Fibroblast of skin of scalp (primary cell): Measurements from ENCODE around the gene BIRC6.
"Not testable (repeated sequence)": the region's sequence is repeated elsewhere in the genome, so short reads cannot be mapped to it uniquely, and the experiment has no call there.

Experiments
- DNase-seq: peaks from one replicate; pipeline ENCODE4 v3.0.0-alpha.2; 2013

The BIRC6 gene

DNA sequence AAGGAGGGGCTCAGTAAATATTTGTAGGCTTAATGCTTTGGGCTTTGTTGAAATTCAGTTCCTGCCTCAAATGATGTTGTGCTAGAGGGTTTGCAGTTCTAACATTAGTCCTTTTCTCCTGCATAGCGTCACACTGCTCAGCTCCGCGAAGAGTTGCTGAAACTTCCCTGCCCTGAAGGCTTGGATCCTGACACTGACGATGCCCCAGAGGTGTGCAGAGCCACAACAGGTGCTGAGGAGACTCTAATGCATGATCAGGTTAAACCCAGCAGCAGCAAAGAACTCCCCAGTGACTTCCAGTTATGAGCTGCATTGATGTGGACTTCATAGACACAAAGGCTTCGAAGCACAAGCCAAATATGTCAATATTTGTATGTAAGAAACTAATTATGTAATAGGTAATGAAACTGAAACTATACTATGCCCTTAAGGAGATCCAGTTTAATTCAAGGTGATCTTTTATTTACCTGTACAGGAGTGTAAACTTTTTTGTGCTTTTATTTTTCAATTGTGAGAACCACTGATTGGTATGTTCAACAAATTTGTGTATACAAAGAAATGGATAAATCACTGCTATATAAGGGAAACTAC, 260.9 kb downstream of the BIRC6 start:
- DNase-seq = no peak

DNA sequence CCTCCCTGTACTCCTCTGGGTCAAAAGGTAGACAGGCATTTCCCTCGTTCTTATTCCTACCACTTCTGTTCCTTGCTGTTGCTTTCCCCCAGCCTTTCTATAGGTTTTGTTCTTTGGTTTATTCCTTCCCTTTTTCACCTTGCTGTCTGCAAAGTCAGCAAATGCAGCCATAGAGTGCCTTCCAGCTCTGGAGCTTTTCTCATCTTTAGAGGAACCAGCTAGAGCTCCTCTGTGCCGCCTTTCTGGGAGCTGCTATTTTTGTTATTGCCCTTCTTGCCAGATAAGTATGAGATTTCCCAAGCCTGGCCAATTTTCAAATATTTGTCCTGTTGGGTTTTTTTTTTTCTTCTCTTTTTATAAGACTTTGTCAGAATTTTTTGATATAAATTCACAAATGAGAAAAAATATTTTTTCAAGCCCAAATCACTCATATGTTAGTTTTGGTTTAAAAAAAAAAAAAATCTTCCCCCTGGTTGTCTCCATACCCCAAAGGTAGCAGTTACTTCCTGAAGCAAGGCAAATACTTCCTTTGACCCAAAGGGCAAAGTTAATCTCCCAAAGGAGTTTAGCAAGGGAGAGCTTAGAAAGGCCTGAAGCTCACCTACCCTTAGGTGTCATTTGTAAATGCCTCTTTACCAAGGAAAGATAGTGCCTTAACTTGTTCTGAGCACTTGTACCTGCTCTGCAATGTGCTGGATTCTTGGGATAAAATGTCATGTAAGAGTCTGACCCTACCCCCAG, 265.9 kb downstream of the BIRC6 start:
- no peak for DNase-seq

DNA sequence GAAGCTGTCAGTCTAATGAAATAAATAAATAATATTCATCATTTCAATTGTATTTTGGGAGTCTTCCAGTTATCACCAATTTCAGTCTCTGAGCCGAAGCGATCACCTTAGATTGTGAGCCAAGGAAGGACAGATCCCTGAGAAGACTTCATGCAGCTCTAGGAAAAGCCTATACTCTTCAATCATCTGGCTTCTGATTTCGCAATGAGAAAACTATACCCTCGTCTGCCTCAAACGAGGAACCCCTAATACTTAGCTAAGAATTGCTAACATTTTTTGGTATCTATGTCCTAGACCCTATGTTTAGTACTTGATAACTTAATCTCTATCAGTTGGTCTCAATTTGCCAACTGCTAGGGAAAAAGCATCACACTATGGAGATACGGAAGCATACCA, 266.5 kb downstream of the BIRC6 start:
- DNase-seq = no peak

DNA sequence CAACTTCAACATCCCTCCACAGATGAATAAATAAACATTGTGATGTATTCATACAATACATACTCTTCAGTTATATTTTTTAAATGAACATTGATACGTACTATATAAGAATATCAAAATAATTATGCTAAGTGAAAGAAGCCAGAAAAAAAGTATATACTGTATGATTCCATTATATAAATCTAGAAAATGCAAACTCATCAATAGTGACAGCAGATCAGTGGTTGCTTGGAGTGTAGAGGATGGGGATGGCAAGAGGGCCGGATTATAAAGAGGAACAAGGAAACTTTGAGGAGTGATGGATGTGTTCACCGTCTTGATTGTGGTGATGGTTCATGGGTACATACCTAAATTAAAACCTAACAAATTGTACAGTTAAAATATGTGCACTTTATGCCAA, 268.0 kb downstream of the BIRC6 start:
- no peak for DNase-seq

DNA sequence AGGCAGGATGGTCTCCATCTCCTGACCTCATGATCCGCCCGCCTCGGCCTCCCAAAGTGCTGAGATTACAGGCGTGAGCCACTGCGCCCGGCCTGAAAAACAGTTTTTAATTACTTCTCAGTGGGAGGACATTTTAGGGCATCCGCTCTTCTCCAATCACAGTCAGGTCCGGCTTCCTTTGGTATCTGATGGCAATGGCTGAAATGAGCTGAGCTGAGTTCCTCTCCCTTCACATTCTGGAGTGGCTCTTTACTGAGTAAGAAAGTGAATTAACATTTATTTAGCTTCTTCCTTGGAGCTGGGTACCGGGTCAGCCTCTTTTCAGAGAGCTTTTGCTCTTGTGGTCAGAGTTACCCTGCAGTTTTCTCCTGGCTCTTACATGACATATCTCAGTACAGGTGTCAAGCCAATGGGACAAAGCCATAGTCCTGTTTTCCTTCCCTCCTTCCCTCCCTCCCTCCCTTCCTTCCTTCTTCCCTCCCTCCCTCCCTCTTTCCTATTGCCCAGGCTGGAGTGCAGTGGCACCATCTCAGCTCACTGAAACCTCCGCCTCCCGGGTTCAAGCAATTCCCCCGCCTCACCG, 269.9 kb downstream of the BIRC6 start:
- DNase-seq = no peak

DNA sequence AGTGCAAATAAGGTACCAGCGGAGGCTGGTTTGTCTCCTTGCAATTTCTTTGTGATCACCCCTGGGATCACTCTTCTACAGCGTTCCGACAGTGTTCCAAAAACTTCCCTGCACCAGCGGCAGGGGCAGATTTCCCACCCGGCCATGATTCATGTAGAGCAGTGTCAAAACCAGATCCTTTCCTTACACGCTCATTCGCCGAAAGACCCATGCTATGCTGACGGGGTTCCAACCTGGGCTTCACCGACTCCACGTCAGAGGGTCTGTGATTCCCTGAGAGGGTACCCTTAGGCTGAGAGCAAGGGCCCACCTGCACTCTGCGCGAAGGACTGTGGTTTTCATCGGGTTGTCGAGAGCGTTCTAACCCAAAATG, 270.6 kb downstream of the BIRC6 start:
- DNase-seq = peak; percentile 64

DNA sequence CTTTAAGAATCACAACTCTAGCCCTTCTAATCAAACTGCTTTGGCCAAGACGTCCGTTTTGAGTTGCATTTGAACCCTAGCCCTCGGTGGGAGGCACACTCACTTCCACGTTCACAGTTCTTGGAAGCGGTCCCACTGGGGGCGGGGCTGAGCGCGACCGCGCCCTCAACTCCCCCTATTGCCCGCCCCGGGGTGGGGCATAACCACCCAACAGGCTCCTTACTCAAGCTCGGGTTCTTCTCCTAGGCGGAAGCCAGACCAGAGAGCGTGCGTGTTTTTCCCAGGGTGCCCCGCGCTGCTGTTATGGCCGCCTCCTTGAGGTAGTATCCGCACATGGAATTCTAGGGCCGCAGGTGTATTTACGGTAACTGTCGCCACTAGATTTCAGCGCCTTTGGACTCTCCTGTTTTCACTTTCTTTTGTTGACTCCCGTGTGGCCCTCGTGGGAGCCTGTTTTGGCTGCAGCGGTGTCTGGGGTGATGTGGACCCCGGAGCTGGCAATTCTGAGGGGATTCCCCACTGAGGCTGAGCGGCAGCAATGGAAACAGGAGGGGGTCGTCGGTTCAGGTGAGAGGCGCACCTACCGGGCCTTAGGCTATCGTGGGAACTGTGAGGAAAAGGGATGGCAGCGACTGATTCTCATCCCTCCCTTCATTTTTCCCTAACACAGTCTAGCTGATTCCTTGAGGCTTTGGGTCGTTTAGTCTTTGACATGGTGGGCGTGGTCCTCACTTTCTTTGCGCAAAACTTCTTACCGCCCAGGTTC, 271.2 kb downstream of the BIRC6 start, which contains the start of gene TTC27:
TSS of gene TTC27 (plus strand) at position 237 of the 766 bp plus-strand sequence. CDS start at position 480, 243 bp downstream.
- peak; percentile 96 for DNase-seq

DNA sequence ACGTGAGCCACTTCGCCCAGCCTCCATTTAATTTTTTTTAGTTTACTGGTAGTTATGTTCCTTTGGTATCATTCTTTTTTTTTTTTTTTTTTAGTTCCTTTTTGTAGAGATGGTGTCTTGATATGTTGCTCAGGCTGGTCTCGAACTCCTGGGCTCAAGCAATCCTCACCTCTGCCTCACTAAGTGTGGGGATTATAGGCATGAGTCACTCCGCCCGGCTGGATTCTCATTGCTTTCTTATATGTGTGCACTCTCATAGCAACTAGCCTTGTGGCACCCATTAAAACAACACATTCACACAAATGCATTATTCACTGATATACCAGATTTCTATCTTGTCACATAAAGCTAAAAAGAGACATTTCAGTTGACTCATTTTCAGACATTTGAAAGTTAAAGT, 275.3 kb downstream of the BIRC6 start:
- DNase-seq = peak; percentile 41

DNA sequence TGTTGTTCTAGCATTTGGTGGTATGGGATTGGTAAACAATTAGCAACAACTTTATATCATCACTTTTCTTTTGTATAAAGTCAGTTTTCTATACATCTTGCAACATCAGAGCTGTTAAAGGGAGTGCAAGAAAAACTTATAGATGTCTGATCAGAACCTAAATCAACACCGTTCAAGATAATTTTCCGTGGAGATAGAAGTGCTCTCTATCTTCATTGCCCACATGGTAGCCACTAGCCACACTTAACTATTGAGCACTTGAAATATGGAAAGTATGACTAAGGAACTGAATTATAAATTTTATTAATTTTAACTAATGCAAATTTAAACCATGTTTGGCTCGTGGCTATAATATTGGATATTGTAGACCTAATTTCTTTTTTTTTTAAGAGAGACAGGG, 276.2 kb downstream of the BIRC6 start:
- no peak for DNase-seq

DNA sequence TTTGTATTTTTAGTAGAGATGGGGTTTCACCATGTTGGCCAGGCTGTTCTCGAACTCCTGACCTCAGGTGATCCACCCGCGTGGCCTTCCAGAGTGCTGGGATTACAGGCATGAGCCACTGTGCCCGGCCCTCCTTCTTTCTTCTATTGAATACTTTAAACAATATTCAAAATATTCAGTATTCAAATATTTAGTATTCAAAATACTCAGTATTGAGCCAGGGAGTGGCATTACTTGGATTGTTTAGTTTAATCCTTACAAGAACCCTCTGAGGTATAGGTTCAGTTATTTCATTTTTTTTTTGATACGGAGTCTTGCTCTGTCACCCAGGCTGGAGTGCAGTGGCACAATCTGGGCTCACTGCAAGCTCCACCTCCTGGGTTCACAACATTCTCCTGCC, 281.7 kb downstream of the BIRC6 start:
- not testable (repeated sequence) for DNase-seq

DNA sequence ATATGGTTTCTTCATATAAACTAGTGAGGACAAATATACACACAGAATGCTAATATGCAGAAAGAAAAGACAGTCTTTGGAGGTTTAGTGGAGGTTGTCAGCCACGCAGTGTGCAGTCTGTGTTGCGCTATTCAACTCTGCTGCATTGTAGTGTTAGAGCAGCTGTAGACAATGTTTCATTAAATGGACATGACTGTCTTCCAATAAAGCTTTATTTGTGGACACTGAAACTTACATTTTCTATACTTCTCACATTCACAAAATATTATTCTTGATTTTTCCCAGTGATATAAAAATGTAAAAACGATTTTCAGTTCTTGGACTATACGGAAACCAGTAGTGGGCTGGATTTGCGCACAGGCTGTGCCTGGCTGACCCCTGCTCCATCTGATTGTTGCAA, 284.4 kb downstream of the BIRC6 start:
- no peak for DNase-seq

DNA sequence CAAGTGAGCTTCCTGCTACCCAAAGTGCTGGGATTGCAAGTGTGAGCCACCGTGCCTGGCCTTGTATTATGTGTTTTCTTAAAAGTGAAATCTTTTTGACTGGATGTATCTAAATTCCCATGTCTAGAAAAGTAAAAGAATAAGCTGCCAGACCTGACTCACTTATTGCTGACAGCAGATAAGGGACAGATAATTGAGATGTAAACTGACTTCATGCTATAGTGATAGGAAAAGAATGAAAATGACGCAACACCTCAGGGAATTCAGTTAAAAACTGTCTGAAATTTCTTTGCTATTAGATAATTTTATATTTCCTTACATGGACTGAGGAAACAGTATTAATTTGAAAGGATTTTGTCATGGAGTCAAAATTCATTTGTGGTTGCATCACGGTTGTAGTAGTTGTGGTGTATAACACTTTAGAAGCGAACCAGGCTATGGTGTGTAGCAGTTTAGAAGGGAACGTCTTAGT, 290.4 kb downstream of the BIRC6 start:
- DNase-seq = peak; percentile 93

DNA sequence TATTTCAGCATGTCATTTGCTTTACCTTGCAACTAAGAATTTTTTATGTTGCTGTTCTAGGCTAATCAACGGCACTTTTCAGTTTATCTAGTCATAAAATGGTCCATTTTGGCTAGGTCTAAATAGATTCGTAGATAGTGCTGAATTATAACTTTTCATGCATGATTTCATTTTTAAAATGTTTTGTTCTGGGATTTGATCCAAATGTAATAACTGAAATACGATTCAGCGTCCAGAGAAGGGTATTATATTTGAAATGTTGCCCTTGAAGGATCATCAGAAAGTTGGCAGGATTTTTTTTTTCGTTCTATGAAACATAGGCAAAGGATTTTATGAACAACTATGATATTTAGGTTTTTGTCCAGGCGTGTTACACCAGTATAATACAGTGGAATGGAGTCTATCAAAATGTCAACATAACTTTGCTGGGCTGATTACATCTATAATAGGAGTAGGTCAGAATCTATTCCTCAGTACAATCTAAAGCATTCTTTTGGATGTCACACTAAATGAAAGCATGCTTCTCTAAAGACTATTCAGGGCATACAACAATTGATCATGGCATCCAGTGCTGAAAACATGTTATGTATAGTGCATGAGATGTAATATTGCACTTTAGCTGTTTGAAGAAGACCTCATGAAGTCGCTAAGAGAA, 295.9 kb downstream of the BIRC6 start:
- peak; percentile 31 for DNase-seq

DNA sequence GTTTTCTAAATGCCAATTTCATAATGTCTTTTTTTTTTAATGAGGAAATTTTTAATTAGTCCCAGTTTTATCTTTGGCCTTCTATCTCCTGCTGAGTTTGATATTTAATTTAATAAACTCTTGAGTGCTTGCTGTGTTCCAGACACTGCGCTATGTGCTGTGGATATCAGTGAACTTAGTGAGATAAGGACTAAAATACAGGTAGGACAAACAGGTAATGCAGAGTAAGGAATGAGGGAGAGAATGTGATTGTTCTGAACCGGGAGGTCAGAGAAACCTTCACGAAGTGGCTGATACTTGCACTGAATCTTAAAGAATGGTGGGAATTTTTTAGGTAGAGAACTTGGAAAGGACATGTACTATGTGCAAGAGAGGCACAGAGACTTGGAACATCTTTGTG, 299.2 kb downstream of the BIRC6 start:
- no peak for DNase-seq

DNA sequence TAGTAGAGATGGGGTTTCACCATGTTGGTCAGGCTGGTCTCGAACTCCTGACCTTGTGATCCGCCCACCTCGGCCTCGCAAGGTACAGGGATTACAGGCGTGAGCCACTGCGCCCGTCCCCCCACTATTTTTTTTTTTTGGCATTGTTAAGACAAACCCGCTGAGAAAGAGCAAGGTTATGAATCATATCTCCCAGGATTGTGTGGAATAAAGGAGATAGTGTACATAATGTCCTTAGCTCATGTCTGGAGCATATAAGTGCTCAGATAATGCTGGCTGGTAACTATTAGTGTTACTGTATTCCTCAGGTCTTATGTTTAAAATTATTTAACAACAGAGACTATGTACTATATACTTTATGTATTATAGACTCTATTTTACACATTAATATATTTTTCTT, 307.0 kb downstream of the BIRC6 start:
- DNase-seq = no peak

DNA sequence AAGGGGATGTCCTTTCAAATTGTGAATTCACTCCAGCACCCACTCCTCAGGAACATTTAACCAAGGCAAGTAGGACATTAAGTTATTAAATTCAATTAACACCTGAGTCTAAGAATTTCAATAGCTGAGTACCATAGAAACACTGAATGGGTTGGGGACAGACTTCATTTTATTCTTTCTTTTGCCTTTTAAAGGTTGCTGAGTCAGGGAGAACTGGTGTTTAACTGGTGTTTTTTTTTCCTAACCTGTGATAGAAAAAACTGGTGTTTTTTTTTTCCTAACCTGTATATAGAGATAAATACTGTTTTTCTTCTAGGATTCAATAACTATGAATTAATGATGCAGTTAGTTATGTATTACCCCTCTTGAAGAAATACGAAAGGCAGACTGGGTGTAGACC, 309.9 kb downstream of the BIRC6 start:
- no peak for DNase-seq

DNA sequence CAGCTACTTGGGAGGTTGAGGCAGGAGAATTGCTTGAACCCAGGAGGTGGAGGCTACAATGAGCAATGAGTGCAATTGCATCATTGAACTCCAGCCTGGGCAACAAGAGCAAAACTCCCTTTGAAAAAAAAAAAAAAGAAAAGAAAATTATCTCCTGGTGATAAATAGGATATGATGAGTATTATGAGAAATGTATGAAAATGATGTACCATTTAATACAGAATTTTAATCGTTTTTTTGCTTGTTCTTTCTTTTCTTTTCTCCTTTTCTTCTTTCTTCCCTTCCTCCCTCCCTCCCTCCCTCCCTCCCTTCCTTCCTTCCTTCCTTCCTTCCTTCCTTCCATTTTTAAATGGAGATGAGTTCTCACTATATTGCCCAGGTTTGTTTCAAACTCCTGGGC, 311.4 kb downstream of the BIRC6 start:
- DNase-seq = no peak
